K562 (cell line): Measurements from ENCODE around the gene PARD3. TPM values are rescaled to one million over a fixed set of nuclear protein-coding genes. Genes with fewer than 3 reads are reported as not detected.

ENCODE experiments used
- ATAC-seq: fragments of 200-7000 bp; cut with Tn5 transposase; 3 replicates; pipeline ENCODE4 v1.9.1; 2020; ENCODE audit warnings: moderate library complexity
- BruUV-seq: library from RNA; stranded (reverse); fragments of 400-500 nt; replicated peaks from 2 replicates; lab custom pipeline; 2021; lab: Mats Ljungman, UMichigan
- CTCF ChIA-PET: fragments of 300-600 bp; formaldehyde crosslinking; extraction: SDS; loops from one replicate; lab custom pipeline; 2021; ENCODE audit warnings: low intra/inter-chr PET ratio; lab: Yijun Ruan, JAX
- POLR2A ChIA-PET: fragments of 300-600, 350-650 bp; sonication (Branson Sonifier 250); formaldehyde crosslinking; extraction: SDS; loops from one replicate; lab custom pipeline; 2021; ENCODE audit warnings: antibody characterized with exemption, inconsistent platforms; lab: Yijun Ruan, JAX
- DNase-seq, 4 experiments: peaks; one replicate each; pipeline versions ENCODE4 v3.0.0 to v3.0.0-alpha.2; 2011 to 2018; ENCODE audit warnings: low spot score in 3 of 4, mixed read lengths in 3 of 4; ENCODE audit errors: extremely low read depth in 1 of 4
- FAIRE-seq: peaks from 2 replicates; lab custom pipeline; 2011; peaks lifted over from hg19 to GRCh38; lab: Jason Lieb, UNC
- H2AFZ ChIP-seq: 2 replicates; pipeline ENCODE4 v1.6.0; 2011; ENCODE audit warnings: low read depth, low read length, control low read depth, inconsistent platforms
- H3K27ac ChIP-seq: fragments of 200-600 bp; 3 replicates; pipeline ENCODE4 v1.8.0; 2011; ENCODE audit warnings: low read depth, mild to moderate bottlenecking, control low read depth, inconsistent platforms, low read length, moderate library complexity, mixed read lengths; ENCODE audit errors: extremely low read depth
- H3K27me3 ChIP-seq, 2 experiments: fragments of 300-600 bp in 1 of 2; 2 replicates in 1 of 2; 3 replicates in 1 of 2; pipeline versions ENCODE4 v1.6.0 to v1.8.0; 2011; ENCODE audit warnings: inconsistent platforms in 2 of 2, low read length in 2 of 2, mild to moderate bottlenecking in 1 of 2, mixed read lengths in 1 of 2, moderate library complexity in 1 of 2; ENCODE audit not compliant: control insufficient read depth in 2 of 2, insufficient read depth in 2 of 2
- H3K36me3 ChIP-seq: fragments of 300-600 bp; 3 replicates; pipeline ENCODE4 v1.8.0; 2011; ENCODE audit warnings: mild to moderate bottlenecking, low read length, inconsistent platforms; ENCODE audit not compliant: control insufficient read depth, insufficient read depth
- H3K4me1 ChIP-seq, 2 experiments: fragments of 200-600 bp in 1 of 2; replicated peaks in 1 of 2; 2 replicates in 1 of 2; 3 replicates in 1 of 2; pipeline versions ENCODE4 v1.5.1 to v1.8.0; 2011; ENCODE audit warnings: inconsistent platforms in 2 of 2, low read length in 2 of 2, mild to moderate bottlenecking in 1 of 2, mixed read lengths in 1 of 2, moderate library complexity in 1 of 2; ENCODE audit not compliant: control insufficient read depth in 2 of 2, insufficient read depth in 2 of 2
- H3K4me2 ChIP-seq: 2 replicates; pipeline ENCODE4 v1.6.1; 2011; ENCODE audit warnings: low read length, control low read depth, inconsistent platforms, mixed read lengths; ENCODE audit not compliant: insufficient read depth
- H3K4me3 ChIP-seq: fragments of 200-600 bp; sonication (generic), shearing (Covaris generic); 2 replicates; pipeline ENCODE4 v1.5.1; 2016; ENCODE audit warnings: control low read depth, inconsistent platforms
- H3K79me2 ChIP-seq: fragments of 200-600 bp; 3 replicates; pipeline ENCODE4 v1.8.0; 2011; ENCODE audit warnings: low read length, inconsistent platforms; ENCODE audit not compliant: control insufficient read depth, insufficient read depth
- H3K9ac ChIP-seq, 2 experiments: 2 replicates each; pipeline versions ENCODE4 v1.6.0 to v1.6.1; 2011; ENCODE audit warnings: low read depth in 2 of 2, low read length in 2 of 2, control low read depth in 1 of 2, inconsistent platforms in 1 of 2, mild to moderate bottlenecking in 1 of 2, mixed read lengths in 1 of 2; ENCODE audit not compliant: insufficient read depth in 1 of 2
- H3K9me1 ChIP-seq: one replicate; pipeline ENCODE4 v1.6.0; 2011; ENCODE audit warnings: inconsistent platforms, mild to moderate bottlenecking, low read length, moderate library complexity; ENCODE audit not compliant: control insufficient read depth, insufficient read depth
- H3K9me3 ChIP-seq: replicated peaks from 2 replicates; pipeline ENCODE4 v1.5.1; 2011; ENCODE audit warnings: low read depth, low read length, inconsistent platforms; ENCODE audit not compliant: control insufficient read depth, insufficient read depth
- H4K20me1 ChIP-seq: replicated peaks from 2 replicates; pipeline ENCODE4 v1.6.1; 2011; ENCODE audit warnings: low read length, inconsistent platforms, mixed read lengths; ENCODE audit not compliant: control insufficient read depth, insufficient read depth
- HNRNPK ChIP-seq: fragments of 200-400 bp; formaldehyde crosslinking; IDR thresholded peaks from one replicate; pipeline ENCODE4 v1.6.1; 2018; ENCODE audit warnings: mild to moderate bottlenecking, low read depth, low read length; ENCODE audit not compliant: poor library complexity, severe bottlenecking
- NR0B1 ChIP-seq: fragments of 450-650 bp; IDR thresholded peaks from one replicate; pipeline ENCODE4 v1.6.1; 2018; ENCODE audit warnings: mild to moderate bottlenecking, moderate library complexity; ENCODE audit not compliant: partially characterized antibody
- SREBF1 ChIP-seq: fragments of 150-350 bp; IDR thresholded peaks from 2 replicates; pipeline ENCODE4 v1.6.1; 2014; ENCODE audit warnings: antibody characterized with exemption, low read depth, low read length, borderline replicate concordance
- ZNF551 ChIP-seq: fragments of 250-450 bp; sonication (Bioruptor Pico); IDR thresholded peaks from 2 replicates; pipeline ENCODE4 v1.5.0; 2021; ENCODE audit warnings: mild to moderate bottlenecking, moderate library complexity
- ZNF79 ChIP-seq: fragments of 250-450 bp; sonication (Bioruptor Pico); IDR thresholded peaks from 2 replicates; pipeline ENCODE4 v1.4.0; 2020; ENCODE audit warnings: low read depth, mild to moderate bottlenecking, moderate library complexity
- WGBS: fragments of 100-300 bp; shearing (Covaris generic); methylation state at CpG from one replicate; pipeline ENCODE4 v1.1.6; 2016; ENCODE audit warnings: low coverage, mixed read lengths; ENCODE audit not compliant: insufficient coverage; ENCODE audit errors: missing lambda C conversion rate; 5-methylcytosine and 5-hydroxymethylcytosine counted together
- in situ Hi-C: fragments of 300-500 bp; cut with MboI; formaldehyde crosslinking; loops from 4 replicates; pipeline ENCODE4 v1.15.0; 2018; ENCODE audit warnings: inconsistent platforms, mixed read lengths
- intact Hi-C: fragments of 100-400 bp; cut with micrococcal nuclease; formaldehyde crosslinking; loops from 2 replicates; pipeline ENCODE4 v1.14.2; 2022
- polyA plus RNA-seq, 8 experiments: library from polyadenylated mRNA; depleted of rRNA in 4 of 8; stranded (reverse) in 5 of 8; unstranded in 3 of 8; fragments of >200 nt; fragmentation: Nextera tagmentation in 2 of 8; fragmentation: Illumina TruSeq in 1 of 8; extraction: Ambion mirVana in 2 of 8; extraction: Trizol in 1 of 8; gene quantifications; 2 replicates each; pipeline versions ENCODE4 v1.2.1 to v1.2.3, GENCODE V29; 2011 to 2014; ENCODE audit warnings: inconsistent platforms in 1 of 8, missing spikeins in 1 of 8
- total RNA-seq, 7 experiments: library from RNA; depleted of rRNA in 6 of 7; stranded (reverse); fragments of >200 nt in 6 of 7; fragmentation: Illumina TruSeq in 2 of 7; extraction: Trizol in 2 of 7; gene quantifications; 2 replicates each; pipeline versions ENCODE4 v1.2.1 to v1.2.3, GENCODE V29; 2011 to 2021; ENCODE audit warnings: low replicate concordance in 1 of 7

Gene PARD3
- total and polyA plus RNA-seq, 9 of the 15 experiments (the other 6 are each of a cell fraction or from before 2014, with no cell fraction given): 2.7 to 11.7 (median 7.7) TPM

- H3K27me3 ChIP-seq: peaks cover 10 to 31% of the 10 kb centered on the region in 2 experiments; a peak in 3 of 5 replicates
- WGBS: 0% methylated on average over 10 of the region's 10 CpGs
- CTCF ChIA-PET: no interaction called here
- H3K27ac ChIP-seq: no peak overlapping the region
- H3K4me2 ChIP-seq: no peak overlapping the region
- BruUV-seq: no TSS peak
- intact Hi-C loops: no loop called here
- no peak overlapping the region for H3K9ac ChIP-seq
- no peaks in the 10 kb centered on the region for H3K79me2 ChIP-seq
- FAIRE-seq: no peak
- DNase-seq: no peak
- H3K9me3 ChIP-seq: no peaks in the 10 kb centered on the region
- no peaks in the 10 kb centered on the region for H4K20me1 ChIP-seq
- H2AFZ ChIP-seq: no peak overlapping the region
- no peak for ATAC-seq
- POLR2A ChIA-PET: no interaction called here
- no peak for TF ChIP-seq ZNF551 (CRISPR knock-in tag)
- no peak for TF ChIP-seq HNRNPK
- no peak for TF ChIP-seq SREBF1
- no peak for TF ChIP-seq NR0B1
- TF ChIP-seq ZNF79 (CRISPR knock-in tag): no peak
- TF ChIP-seq, all 486 proteins: peak for 0
- Histone ChIP-seq H3K36me3 (no peaks in the 10 kb centered on the region), H3K4me1 (peaks cover 0 to 4% of the 10 kb centered on the region in 2 experiments; a peak in 1 of 5 replicates), H3K4me3 (no peak overlapping the region), H3K9me1 (no peaks in the 10 kb centered on the region)
- in situ Hi-C loops: no loop called here
Observed at GRCh38 chr10:34114914-34115313, 700.2 kb downstream of the PARD3 start.
